B cell (primary cell): ENCODE data around the gene HIRA. TPM values are rescaled to one million over a fixed set of nuclear protein-coding genes. Genes with fewer than 3 reads are reported as not detected.

ENCODE experiments used
- ATAC-seq: fragments of 200-7000 bp; cut with Tn5 transposase; one replicate; pipeline ENCODE4 v1.10.0; 2021; ENCODE audit warnings: low read depth, mild to moderate bottlenecking, moderate number of reproducible peaks, moderate library complexity
- CTCF ChIA-PET: fragments of 350-600 bp; sonication (Branson Sonifier 250); formaldehyde crosslinking; loops from one replicate; lab custom pipeline; 2021; ENCODE audit warnings: antibody characterized with exemption, inconsistent platforms; lab: Charles Lee
- POLR2A ChIA-PET: fragments of 350-600 bp; sonication (Branson Sonifier 250); formaldehyde crosslinking; loops from one replicate; lab custom pipeline; 2021; ENCODE audit warnings: antibody characterized with exemption; lab: Charles Lee
- DNase-seq: peaks from one replicate; pipeline ENCODE4 v3.0.0; 2013
- H2AFZ ChIP-seq: 2 replicates; pipeline ENCODE4 v1.6.1; 2012; ENCODE audit warnings: mild to moderate bottlenecking, low read depth, low read length; ENCODE audit not compliant: insufficient read depth, poor library complexity, severe bottlenecking
- H3K27ac ChIP-seq, 2 donors: 1 replicate in 1 of 2; 2 replicates in 1 of 2; pipeline ENCODE4 v1.5.1; 2012 to 2013; ENCODE audit warnings: low read length in 2 of 2, mild to moderate bottlenecking in 2 of 2, moderate library complexity in 1 of 2
- H3K27me3 ChIP-seq, 4 experiments: fragments of 200-600 bp in 1 of 4; sonication (generic) in 1 of 4; replicated peaks in 1 of 4; 1 replicate in 2 of 4; 2 replicates in 2 of 4; pipeline versions ENCODE4 v1.6.1 to v1.7.0; 2013 to 2016; ENCODE audit warnings: low read length in 3 of 4, mild to moderate bottlenecking in 2 of 4, mixed read lengths in 1 of 4, moderate library complexity in 1 of 4; ENCODE audit not compliant: insufficient read depth in 4 of 4, control insufficient read depth in 3 of 4; ENCODE audit errors: control extremely low read depth in 1 of 4
- H3K36me3 ChIP-seq, 2 experiments: replicated peaks in 1 of 2; 1 replicate in 1 of 2; 2 replicates in 1 of 2; pipeline versions ENCODE4 v1.6.1 to v1.7.1; 2013; ENCODE audit warnings: low read length in 1 of 2; ENCODE audit not compliant: insufficient read depth in 2 of 2, control insufficient read depth in 1 of 2; ENCODE audit errors: control extremely low read depth in 1 of 2, extremely low read depth in 1 of 2
- H3K4me1 ChIP-seq, 2 donors: fragments of 200-600 bp in 1 of 2; sonication (generic) in 1 of 2; 1 replicate in 1 of 2; 2 replicates in 1 of 2; pipeline versions ENCODE4 v1.5.1 to v1.6.1; 2013 to 2017; ENCODE audit warnings: low read length in 2 of 2; ENCODE audit not compliant: control insufficient read depth in 2 of 2, insufficient read depth in 2 of 2
- H3K4me2 ChIP-seq: replicated peaks from 2 replicates; pipeline ENCODE3; 2012; ENCODE audit warnings: mild to moderate bottlenecking, low read depth, low read length; ENCODE audit not compliant: poor library complexity, severe bottlenecking
- H3K4me3 ChIP-seq, 5 experiments: fragments of 200-600 bp in 1 of 5; sonication (generic) in 1 of 5; 1 replicate in 3 of 5; 2 replicates in 2 of 5; pipeline versions ENCODE4 v1.5.1 to v1.7.0; 2011 to 2016; ENCODE audit warnings: low read length in 4 of 5, mild to moderate bottlenecking in 4 of 5, low read depth in 2 of 5, control low read depth in 1 of 5, moderate library complexity in 1 of 5; ENCODE audit not compliant: insufficient read depth in 1 of 5; ENCODE audit errors: control extremely low read depth in 1 of 5, extremely low read depth in 1 of 5
- H3K79me2 ChIP-seq: fragments of 200-600 bp; sonication (generic); one replicate; pipeline ENCODE4 v1.6.0; 2016; ENCODE audit warnings: low read length; ENCODE audit not compliant: control insufficient read depth, insufficient read depth
- H3K9ac ChIP-seq: fragments of 200-600 bp; sonication (generic); 2 replicates; pipeline ENCODE4 v1.6.1; 2017; ENCODE audit warnings: mild to moderate bottlenecking, low read length, moderate library complexity
- H3K9me3 ChIP-seq, 3 donors: one replicate each; pipeline versions ENCODE4 v1.6.1 to v1.7.1; 2013; ENCODE audit warnings: low read length in 2 of 3; ENCODE audit not compliant: control insufficient read depth in 2 of 3, insufficient read depth in 1 of 3; ENCODE audit errors: control extremely low read depth in 1 of 3
- H4K20me1 ChIP-seq: 2 replicates; pipeline ENCODE4 v1.6.0; 2012; ENCODE audit warnings: mild to moderate bottlenecking, low read length; ENCODE audit not compliant: insufficient read depth, control insufficient read depth, poor library complexity, severe bottlenecking
- H3K27ac Mint-ChIP-seq: one replicate; pipeline ENCODE4 v1.8.0; 2021; ENCODE audit warnings: mixed read lengths
- H3K27me3 Mint-ChIP-seq: one replicate; pipeline ENCODE4 v1.8.0; 2021; ENCODE audit warnings: mixed read lengths
- H3K4me1 Mint-ChIP-seq: one replicate; pipeline ENCODE4 v1.8.0; 2021; ENCODE audit warnings: mixed read lengths
- H3K4me3 Mint-ChIP-seq: one replicate; pipeline ENCODE4 v1.8.0; 2021; ENCODE audit warnings: mixed read lengths
- H3K9me3 Mint-ChIP-seq: one replicate; pipeline ENCODE4 v1.8.0; 2022; ENCODE audit warnings: mixed read lengths; ENCODE audit not compliant: insufficient read depth
- EZH2 ChIP-seq: IDR thresholded peaks from 2 replicates; pipeline ENCODE4 v1.6.1; 2012; ENCODE audit warnings: borderline replicate concordance, low read depth, mild to moderate bottlenecking, moderate library complexity, low read length; ENCODE audit not compliant: insufficient read depth, poor library complexity, severe bottlenecking
- WGBS: methylation state at CpG from one replicate; pipeline ENCODE4 v1.1.5; 2013; ENCODE audit warnings: missing lambda C conversion rate; ENCODE audit not compliant: insufficient coverage; 5-methylcytosine and 5-hydroxymethylcytosine counted together
- intact Hi-C: fragments of 100-400 bp; cut with micrococcal nuclease; formaldehyde crosslinking; loops from one replicate; pipeline ENCODE4 v1.10.0; 2022
- polyA plus RNA-seq: library from polyadenylated mRNA; depleted of rRNA; stranded (reverse); fragments of >200 nt; gene quantifications from 2 replicates; pipeline ENCODE4 v1.2.3, GENCODE V29; 2012
- total RNA-seq, 2 donors: library from RNA; stranded (reverse); fragments of 120-200 nt in 1 of 2; gene quantifications; 1 replicate in 1 of 2; 2 replicates in 1 of 2; pipeline versions ENCODE4 v1.2.3 to v1.2.4, GENCODE V29; 2013 to 2022
- TF ChIP-seq, protein P1 (sequence below): fragments of 200-600 bp; IDR thresholded peaks from one replicate; pipeline ENCODE4 v1.8.0; 2022; ENCODE audit warnings: antibody characterized with exemption, mild to moderate bottlenecking

Gene HIRA
- total and polyA plus RNA-seq, 2 donors (not counting 1 experiment from before 2014, with no cell fraction given) = 28.3 to 34.5 TPM

GRCh38 chr22:19455033-19455432 lies 23.5 kb upstream of the HIRA start:
- 100% methylated on average over 2 of the region's 2 CpGs for WGBS
- POLR2A ChIA-PET = no interaction called here
- H3K27ac Mint-ChIP-seq = no peak overlapping the region

DNA sequence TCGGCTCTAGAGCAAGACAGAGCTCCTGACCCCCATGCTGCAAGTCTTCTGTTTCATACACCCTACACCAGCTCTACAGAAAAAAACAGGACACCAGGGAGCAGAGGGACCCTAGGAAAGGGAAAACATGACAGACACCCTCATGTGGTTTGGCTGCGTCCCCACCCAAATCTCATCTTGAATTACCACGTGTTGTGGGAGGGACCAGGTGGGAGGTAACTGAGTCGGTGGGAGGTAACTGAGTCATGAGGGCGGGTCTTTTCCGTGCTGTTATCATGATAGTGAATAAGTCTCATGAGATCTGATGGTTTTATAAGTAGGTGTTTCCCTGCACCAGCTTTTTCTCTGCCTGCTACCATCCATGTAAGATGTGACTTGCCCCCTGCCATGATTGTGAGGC lies 22.6 kb upstream of the HIRA start:
- TF ChIP-seq, protein P1, sequence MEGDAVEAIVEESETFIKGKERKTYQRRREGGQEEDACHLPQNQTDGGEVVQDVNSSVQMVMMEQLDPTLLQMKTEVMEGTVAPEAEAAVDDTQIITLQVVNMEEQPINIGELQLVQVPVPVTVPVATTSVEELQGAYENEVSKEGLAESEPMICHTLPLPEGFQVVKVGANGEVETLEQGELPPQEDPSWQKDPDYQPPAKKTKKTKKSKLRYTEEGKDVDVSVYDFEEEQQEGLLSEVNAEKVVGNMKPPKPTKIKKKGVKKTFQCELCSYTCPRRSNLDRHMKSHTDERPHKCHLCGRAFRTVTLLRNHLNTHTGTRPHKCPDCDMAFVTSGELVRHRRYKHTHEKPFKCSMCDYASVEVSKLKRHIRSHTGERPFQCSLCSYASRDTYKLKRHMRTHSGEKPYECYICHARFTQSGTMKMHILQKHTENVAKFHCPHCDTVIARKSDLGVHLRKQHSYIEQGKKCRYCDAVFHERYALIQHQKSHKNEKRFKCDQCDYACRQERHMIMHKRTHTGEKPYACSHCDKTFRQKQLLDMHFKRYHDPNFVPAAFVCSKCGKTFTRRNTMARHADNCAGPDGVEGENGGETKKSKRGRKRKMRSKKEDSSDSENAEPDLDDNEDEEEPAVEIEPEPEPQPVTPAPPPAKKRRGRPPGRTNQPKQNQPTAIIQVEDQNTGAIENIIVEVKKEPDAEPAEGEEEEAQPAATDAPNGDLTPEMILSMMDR = no peak
- no peak for TF ChIP-seq EZH2
- no peak overlapping the region for H3K27ac ChIP-seq
- H3K9me3 Mint-ChIP-seq = no peaks in the 10 kb centered on the region
- no peaks in the 10 kb centered on the region for H3K27me3 ChIP-seq
- H4K20me1 ChIP-seq = no peaks in the 10 kb centered on the region
- H3K27ac Mint-ChIP-seq = no peak overlapping the region
- no peaks in the 10 kb centered on the region for H3K27me3 Mint-ChIP-seq
- no peak overlapping the region for H3K4me3 Mint-ChIP-seq
- H3K4me1 Mint-ChIP-seq = peaks cover 2% of the 10 kb centered on the region
- intact Hi-C loops = no loop called here
- CTCF ChIA-PET = no interaction called here
- no peak overlapping the region for H3K4me2 ChIP-seq
- H3K36me3 ChIP-seq = peaks cover 0 to 78% of the 10 kb centered on the region in 2 experiments
- ATAC-seq (no peak), DNase-seq (no peak)
- H2AFZ ChIP-seq = no peak overlapping the region
- H3K9ac ChIP-seq = no peak overlapping the region
- H3K9me3 ChIP-seq = no peaks in the 10 kb centered on the region
- peaks cover 0 to 2% of the 10 kb centered on the region in 2 donors for H3K4me1 ChIP-seq
- POLR2A ChIA-PET = no interaction called here
- peaks cover 7% of the 10 kb centered on the region for H3K79me2 ChIP-seq
- WGBS = 97% methylated on average over 5 of the region's 6 CpGs
- no peak overlapping the region for H3K4me3 ChIP-seq

More at GRCh38 chr22:19455033-19455432, 23.5 kb upstream of the HIRA start:
- Histone ChIP-seq H3K9ac (no peak overlapping the region), H3K36me3 (peaks cover 0 to 79% of the 10 kb centered on the region in 2 experiments), H3K4me3 (no peak overlapping the region), H3K4me1 (no peaks in the 10 kb centered on the region), H3K79me2 (no peaks in the 10 kb centered on the region), H3K9me3 (no peaks in the 10 kb centered on the region), H3K27me3 (no peaks in the 10 kb centered on the region), H3K27ac (no peak overlapping the region), H3K4me2 (no peak overlapping the region), H4K20me1 (no peaks in the 10 kb centered on the region), H2AFZ (no peak overlapping the region)
- CTCF ChIA-PET = no interaction called here
- no peak for DNase-seq
- Mint-ChIP-seq H3K27me3 (no peaks in the 10 kb centered on the region), H3K9me3 (no peaks in the 10 kb centered on the region), H3K4me1 (no peaks in the 10 kb centered on the region), H3K4me3 (no peak overlapping the region)
- intact Hi-C loops = no loop called here
- no peak for TF ChIP-seq EZH2
- TF ChIP-seq, protein P1 = no peak
- ATAC-seq = no peak
